SK-N-SH (cell line): ENCODE results near the gene SNAPC5. TPM values are rescaled to one million over a fixed set of nuclear protein-coding genes. Genes with fewer than 3 reads are reported as not detected.
A peak's percentile ranks its signal among the peaks of the same experiment; 100 is the strongest.

Experiments used
- CTCF ChIA-PET: fragments of 300-600, 350-600 bp; formaldehyde crosslinking; extraction: SDS; loops from one replicate; lab custom pipeline; 2021; lab: Yijun Ruan, JAX
- POLR2A ChIA-PET: fragments of 350-600 bp; sonication (Branson Sonifier 250); formaldehyde crosslinking; extraction: SDS; loops from one replicate; lab custom pipeline; 2020; ENCODE audit warnings: antibody characterized with exemption, inconsistent platforms; lab: Yijun Ruan, JAX
- DNase-seq: peaks from one replicate; pipeline ENCODE4 v3.0.0; 2012
- H2AFZ ChIP-seq: fragments of 200-600 bp; sonication (generic); 2 replicates; pipeline ENCODE4 v1.8.1; 2016; ENCODE audit warnings: antibody characterized with exemption, mild to moderate bottlenecking, low read depth
- H3F3A ChIP-seq: fragments of 200-600 bp; sonication (generic); replicated peaks from 2 replicates; pipeline ENCODE3; 2016; ENCODE audit warnings: antibody characterized with exemption, mild to moderate bottlenecking; ENCODE audit not compliant: insufficient read depth
- H3K27ac ChIP-seq, 2 experiments: fragments of 200-500 bp in 1 of 2; fragments of 200-600 bp in 1 of 2; sonication (Bioruptor generic) in 1 of 2; sonication (generic), shearing (Covaris generic) in 1 of 2; 2 replicates each; pipeline versions ENCODE4 v1.5.1 to v1.6.1; 2014 to 2016; ENCODE audit warnings: low read depth in 2 of 2, inconsistent platforms in 1 of 2, low read length in 1 of 2, mild to moderate bottlenecking in 1 of 2, mixed read lengths in 1 of 2
- H3K27me3 ChIP-seq: fragments of 200-600 bp; sonication (generic), shearing (Covaris generic); 2 replicates; pipeline ENCODE4 v1.6.1; 2016; ENCODE audit warnings: mixed run types; ENCODE audit not compliant: insufficient read depth
- H3K36me3 ChIP-seq, 2 experiments: fragments of 200-500 bp in 1 of 2; fragments of 200-600 bp in 1 of 2; sonication (Bioruptor generic) in 1 of 2; sonication (generic) in 1 of 2; replicated peaks in 1 of 2; 2 replicates each; pipeline versions ENCODE3 to v1.5.1; 2014 to 2016; ENCODE audit warnings: low read length in 1 of 2, mild to moderate bottlenecking in 1 of 2; ENCODE audit not compliant: insufficient read depth in 2 of 2, control insufficient read depth in 1 of 2
- H3K4me1 ChIP-seq, 2 experiments: fragments of 200-500 bp in 1 of 2; fragments of 200-600 bp in 1 of 2; sonication (Bioruptor generic) in 1 of 2; sonication (generic), shearing (Covaris generic) in 1 of 2; 2 replicates each; pipeline versions ENCODE4 v1.5.1 to v1.6.1; 2014 to 2016; ENCODE audit warnings: low read depth in 1 of 2, low read length in 1 of 2, mixed run types in 1 of 2; ENCODE audit not compliant: insufficient read depth in 2 of 2, control insufficient read depth in 1 of 2
- H3K4me2 ChIP-seq: fragments of 200-600 bp; sonication (generic), shearing (Covaris generic); 2 replicates; pipeline ENCODE4 v1.6.1; 2017; ENCODE audit warnings: mixed run types
- H3K4me3 ChIP-seq, 2 experiments: fragments of 200-500 bp in 1 of 2; fragments of 200-600 bp in 1 of 2; sonication (Bioruptor generic) in 1 of 2; sonication (generic), shearing (Covaris generic) in 1 of 2; 2 replicates each; pipeline versions ENCODE4 v1.5.1 to v1.8.1; 2014 to 2016; ENCODE audit warnings: low read depth in 2 of 2, inconsistent platforms in 1 of 2, low read length in 1 of 2, mild to moderate bottlenecking in 1 of 2, mixed read lengths in 1 of 2, moderate library complexity in 1 of 2
- H3K79me2 ChIP-seq: fragments of 200-600 bp; sonication (generic); 2 replicates; pipeline ENCODE4 v1.8.1; 2017; ENCODE audit warnings: mild to moderate bottlenecking; ENCODE audit not compliant: insufficient read depth
- H3K9ac ChIP-seq: fragments of 200-600 bp; sonication (generic); 2 replicates; pipeline ENCODE4 v1.6.1; 2017; ENCODE audit warnings: mixed run types
- H3K9me2 ChIP-seq: fragments of 200-600 bp; sonication (generic); 2 replicates; pipeline ENCODE4 v1.6.1; 2017; ENCODE audit warnings: mixed run types
- H3K9me3 ChIP-seq: fragments of 200-600 bp; sonication (generic); 2 replicates; pipeline ENCODE4 v1.6.1; 2017; ENCODE audit warnings: mixed run types, mild to moderate bottlenecking, moderate library complexity
- H4K20me1 ChIP-seq: fragments of 200-600 bp; sonication (generic); 2 replicates; pipeline ENCODE4 v1.6.1; 2017; ENCODE audit warnings: mild to moderate bottlenecking, mixed run types; ENCODE audit not compliant: insufficient read depth
- CHD2 ChIP-seq: fragments of 150-350 bp; IDR thresholded peaks from 2 replicates; pipeline ENCODE4 v1.6.1; 2018; ENCODE audit warnings: low read length; ENCODE audit not compliant: partially characterized antibody
- ELF1 ChIP-seq: IDR thresholded peaks from 2 replicates; pipeline ENCODE4 v1.4.0; 2012
- EZH2phosphoT487 ChIP-seq: fragments of 200-600 bp; sonication (generic); IDR thresholded peaks from 2 replicates; pipeline ENCODE4 v1.6.1; 2017; ENCODE audit warnings: low read depth, mixed run types, mild to moderate bottlenecking, antibody characterized with exemption, moderate library complexity, borderline replicate concordance
- MAX ChIP-seq: IDR thresholded peaks from 2 replicates; pipeline ENCODE4 v1.4.0; 2012; ENCODE audit warnings: low read depth
- MXI1 ChIP-seq: IDR thresholded peaks from 2 replicates; pipeline ENCODE4 v1.6.1; 2012; ENCODE audit warnings: mild to moderate bottlenecking, low read depth, low read length, improper control_type of control experiment
- POLR2AphosphoS5 ChIP-seq: IDR thresholded peaks from 2 replicates; pipeline ENCODE4 v1.6.1; 2012; ENCODE audit warnings: low read depth, low read length
- RAD21 ChIP-seq: IDR thresholded peaks from 2 replicates; pipeline ENCODE4 v1.6.1; 2012; ENCODE audit warnings: mild to moderate bottlenecking, low read length
- RFX5 ChIP-seq: IDR thresholded peaks from 2 replicates; pipeline ENCODE4 v1.6.1; 2012; ENCODE audit warnings: mild to moderate bottlenecking, improper control_type of control experiment, low read length
- RXRA ChIP-seq: IDR thresholded peaks from 2 replicates; pipeline ENCODE4 v1.4.0; 2012; ENCODE audit warnings: low read depth, mild to moderate bottlenecking, borderline replicate concordance
- SIN3A ChIP-seq: IDR thresholded peaks from 2 replicates; pipeline ENCODE4 v1.6.1; 2012; ENCODE audit warnings: low read depth, mild to moderate bottlenecking, low read length, moderate library complexity, borderline replicate concordance
- SMC3 ChIP-seq: IDR thresholded peaks from 2 replicates; pipeline ENCODE4 v1.6.1; 2012; ENCODE audit warnings: low read depth, low read length, improper control_type of control experiment
- TAF1 ChIP-seq: IDR thresholded peaks from 2 replicates; pipeline ENCODE4 v1.6.1; 2012; ENCODE audit warnings: low read depth, mild to moderate bottlenecking, low read length, moderate library complexity, borderline replicate concordance
- TEAD4 ChIP-seq: IDR thresholded peaks from 2 replicates; pipeline ENCODE4 v1.4.0; 2012; ENCODE audit warnings: mild to moderate bottlenecking, borderline replicate concordance; ENCODE audit not compliant: insufficient read depth
- USF2 ChIP-seq: fragments of 150-350 bp; IDR thresholded peaks from 2 replicates; pipeline ENCODE4 v1.6.1; 2017; ENCODE audit warnings: antibody characterized with exemption, low read length, low read depth, borderline replicate concordance
- WGBS: methylation state at CpG from one replicate; pipeline ENCODE4 v1.1.6; 2017; ENCODE audit warnings: low lambda C conversion rate; 5-methylcytosine and 5-hydroxymethylcytosine counted together
- polyA plus RNA-seq, 3 experiments: library from polyadenylated mRNA; depleted of rRNA; stranded (reverse); fragments of >200 nt; gene quantifications; 2 replicates each; pipeline ENCODE4 v1.2.3, GENCODE V29; 2012

Gene SNAPC5
- polyA plus RNA-seq, 1 of the 3 experiments (the other 2 are of a cell fraction), result 65.0 TPM

- peak overlapping the region; percentile 93 for H2AFZ ChIP-seq
- H3K9ac ChIP-seq, result peak overlapping the region; percentile 96
- POLR2A ChIA-PET, result no interaction called here
- no peak for TF ChIP-seq MAX
- no peak for TF ChIP-seq SMC3
- TF ChIP-seq TEAD4, result no peak
- no peak for TF ChIP-seq RFX5
- no peak for TF ChIP-seq RXRA
- TF ChIP-seq SIN3A, result no peak
- no peak for TF ChIP-seq EZH2phosphoT487
- TF ChIP-seq TAF1, result no peak
- TF ChIP-seq POLR2AphosphoS5, result no peak
- no peak for TF ChIP-seq ELF1
- no peak for TF ChIP-seq USF2
- TF ChIP-seq RAD21, result no peak
- H3K4me1 ChIP-seq, result peaks cover 9 to 11% of the 10 kb centered on the region in 2 experiments; a peak in 3 of 4 replicates
- H3K27ac ChIP-seq, result peak overlapping the region; percentile 96 to 98; a peak in 2 of 4 replicates
- H3K27me3 ChIP-seq, result no peaks in the 10 kb centered on the region
- H3K4me3 ChIP-seq, result peak overlapping the region; percentile 79 to 98
- peaks cover 34% of the 10 kb centered on the region for H4K20me1 ChIP-seq
- peaks cover 84% of the 10 kb centered on the region for H3K79me2 ChIP-seq
- peaks cover 22% of the 10 kb centered on the region for H3F3A ChIP-seq
- H3K36me3 ChIP-seq, result peaks cover 29 to 39% of the 10 kb centered on the region in 2 experiments
- DNase-seq, result peak; percentile 24
- CTCF ChIA-PET, result interaction anchor here (0.7 to 2.6 kb wide), 7 partner anchors 9 to 119 kb away, joined by 3 to 14 read pairs (median 4); partner anchors contain the start of genes MAP2K1 and SNAPC5
- H3K9me3 ChIP-seq, result no peaks in the 10 kb centered on the region
- 23% methylated on average over 4 of the region's 4 CpGs for WGBS
- H3K9me2 ChIP-seq, result no peaks in the 10 kb centered on the region
- peak overlapping the region; percentile 75 for H3K4me2 ChIP-seq
Observed at GRCh38 chr15:66505818-66506217, 8.3 kb upstream of the SNAPC5 start.

- H3K9me3 ChIP-seq, result no peaks in the 10 kb centered on the region
- H3K4me3 ChIP-seq, result peak overlapping the region; percentile 79 to 98
- H3K27ac ChIP-seq, result peak overlapping the region; percentile 96 to 98
- TF ChIP-seq MXI1, result peak; percentile 11; the same call in 1 of the 2 replicates
- no peak for TF ChIP-seq CHD2
- no peak for TF ChIP-seq EZH2phosphoT487
- TF ChIP-seq, all 33 proteins: peak for 1
- Histone ChIP-seq H3K9me2 (no peaks in the 10 kb centered on the region), H3K9ac (peak overlapping the region; percentile 96), H3K4me2 (peak overlapping the region; percentile 75), H3K36me3 (peaks cover 33 to 43% of the 10 kb centered on the region in 2 experiments), H3K27me3 (no peaks in the 10 kb centered on the region), H3K4me1 (peaks cover 9 to 11% of the 10 kb centered on the region in 2 experiments; a peak in 3 of 4 replicates), H4K20me1 (peaks cover 38% of the 10 kb centered on the region), H3F3A (peaks cover 26% of the 10 kb centered on the region), H3K79me2 (peaks cover 88% of the 10 kb centered on the region), H2AFZ (peak overlapping the region; percentile 93)
- no peak for DNase-seq
- ChIA-PET POLR2A (interaction anchor here (0.6 to 0.8 kb wide), 2 partner anchors 94 to 1327 kb away, joined by 3 read pairs; no protein-coding TSS in a partner anchor), CTCF (interaction anchor here (1.0 to 2.6 kb wide), 6 partner anchors 8 to 119 kb away, joined by 3 to 14 read pairs (median 4); partner anchors contain the start of genes MAP2K1 and SNAPC5)
- 3% methylated on average over 13 of the region's 13 CpGs for WGBS
Observed at GRCh38 chr15:66505430-66505811, 7.9 kb upstream of the SNAPC5 start.
